IPS-18a (cell line): Measurements from ENCODE around the gene ACTN1.

Experiments
- H3K27ac ChIP-seq: one replicate; pipeline ENCODE4 v1.5.1; 2013; ENCODE audit warnings: low read length
- H3K27me3 ChIP-seq: one replicate; pipeline ENCODE4 v1.6.1; 2013; ENCODE audit warnings: mild to moderate bottlenecking, low read length; ENCODE audit not compliant: control insufficient read depth, insufficient read depth
- H3K36me3 ChIP-seq: one replicate; pipeline ENCODE4 v1.6.1; 2013; ENCODE audit warnings: low read depth, low read length; ENCODE audit not compliant: control insufficient read depth
- H3K4me1 ChIP-seq: one replicate; pipeline ENCODE4 v1.6.1; 2013; ENCODE audit warnings: low read depth, low read length; ENCODE audit not compliant: control insufficient read depth
- H3K4me3 ChIP-seq: one replicate; pipeline ENCODE4 v1.5.1; 2013; ENCODE audit warnings: low read length
- H3K9ac ChIP-seq: one replicate; pipeline ENCODE4 v1.6.1; 2013; ENCODE audit warnings: mild to moderate bottlenecking, low read length, moderate library complexity
- H3K9me3 ChIP-seq: one replicate; pipeline ENCODE4 v1.6.1; 2013; ENCODE audit warnings: low read depth, low read length; ENCODE audit not compliant: control insufficient read depth

ACTN1 gene

GRCh38 chr14:68955851-68956179 lies 23.3 kb downstream of the ACTN1 start:
- H3K4me3 ChIP-seq = no peak overlapping the region
- no peaks in the 10 kb centered on the region for H3K27me3 ChIP-seq
- no peaks in the 10 kb centered on the region for H3K9me3 ChIP-seq
- no peak overlapping the region for H3K9ac ChIP-seq
- no peak overlapping the region for H3K27ac ChIP-seq
- peaks cover 10% of the 10 kb centered on the region for H3K4me1 ChIP-seq
- H3K36me3 ChIP-seq = peaks cover 2% of the 10 kb centered on the region

GRCh38 chr14:68955164-68955850 lies 23.8 kb downstream of the ACTN1 start:
- no peaks in the 10 kb centered on the region for H3K27me3 ChIP-seq
- peaks cover 10% of the 10 kb centered on the region for H3K4me1 ChIP-seq
- no peak overlapping the region for H3K27ac ChIP-seq
- H3K4me3 ChIP-seq = no peak overlapping the region
- H3K36me3 ChIP-seq = peaks cover 2% of the 10 kb centered on the region
- no peaks in the 10 kb centered on the region for H3K9me3 ChIP-seq
- H3K9ac ChIP-seq = no peak overlapping the region

DNA sequence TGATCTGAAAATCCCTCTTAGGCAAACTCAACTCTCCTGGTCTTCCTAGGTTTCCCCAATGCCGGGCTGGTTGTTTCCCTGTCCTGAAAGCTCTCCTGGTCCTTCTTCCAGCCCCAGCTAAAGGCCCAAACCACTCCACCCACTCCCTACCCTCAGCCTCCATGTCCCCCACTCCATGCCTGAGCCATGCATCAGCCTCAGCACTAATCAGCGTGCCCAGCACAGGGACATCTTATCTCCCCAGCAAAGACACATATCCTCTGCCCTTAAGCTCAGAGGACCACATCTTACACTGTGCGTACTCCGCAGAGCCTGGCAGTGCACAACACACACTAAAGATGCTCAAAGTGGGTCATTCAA lies 25.9 kb downstream of the ACTN1 start:
- Histone ChIP-seq H3K4me3 (no peak overlapping the region), H3K27ac (no peak overlapping the region), H3K9ac (no peak overlapping the region), H3K36me3 (peaks cover 2% of the 10 kb centered on the region), H3K4me1 (peaks cover 19% of the 10 kb centered on the region), H3K27me3 (no peaks in the 10 kb centered on the region), H3K9me3 (no peaks in the 10 kb centered on the region)

DNA sequence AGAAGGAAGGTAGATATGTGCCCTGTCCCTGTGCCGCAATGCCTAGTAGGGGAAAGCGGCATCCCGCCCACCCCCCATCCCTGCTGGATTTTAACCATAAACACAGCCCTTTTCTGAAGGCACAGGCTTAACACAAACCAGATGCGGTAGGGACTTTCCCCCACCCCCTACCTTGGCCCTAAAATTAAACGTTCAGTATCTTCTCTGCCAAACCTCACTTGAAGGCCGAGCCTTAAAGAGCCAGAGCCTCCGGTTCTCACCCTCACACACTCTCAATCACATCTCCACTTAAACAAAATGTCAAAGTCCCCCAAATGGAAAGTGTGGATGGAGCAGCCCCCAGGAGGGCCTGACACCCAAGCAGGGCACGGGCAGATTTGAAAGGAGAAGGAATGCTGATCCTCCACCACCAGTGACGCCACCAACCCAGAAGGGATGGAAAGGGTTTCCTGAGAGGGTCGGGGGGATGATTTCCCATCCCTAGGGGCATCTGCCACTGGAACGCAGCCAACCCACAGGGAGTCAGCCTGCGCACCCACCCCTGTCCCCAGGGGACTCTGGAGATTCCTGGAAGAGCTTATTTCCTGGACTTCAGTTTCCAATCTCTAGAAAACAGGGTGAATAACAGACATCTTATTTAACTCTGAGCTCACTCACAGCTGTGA lies 26.4 kb downstream of the ACTN1 start:
- H3K9ac ChIP-seq = no peak overlapping the region
- H3K4me3 ChIP-seq = no peak overlapping the region
- H3K27ac ChIP-seq = no peak overlapping the region
- H3K27me3 ChIP-seq = no peaks in the 10 kb centered on the region
- H3K4me1 ChIP-seq = peaks cover 19% of the 10 kb centered on the region
- H3K36me3 ChIP-seq = peaks cover 2% of the 10 kb centered on the region
- no peaks in the 10 kb centered on the region for H3K9me3 ChIP-seq

- Histone ChIP-seq H3K27ac (no peak overlapping the region), H3K9ac (no peak overlapping the region), H3K27me3 (no peaks in the 10 kb centered on the region), H3K4me1 (peaks cover 19% of the 10 kb centered on the region), H3K9me3 (no peaks in the 10 kb centered on the region), H3K36me3 (no peaks in the 10 kb centered on the region), H3K4me3 (no peak overlapping the region)
Observed at GRCh38 chr14:68951800-68952530, 27.1 kb downstream of the ACTN1 start.

GRCh38 chr14:68951035-68951797 lies 27.9 kb downstream of the ACTN1 start:
- peaks cover 16% of the 10 kb centered on the region for H3K4me1 ChIP-seq

GRCh38 chr14:68950111-68950510 lies 29.0 kb downstream of the ACTN1 start:
- H3K9me3 ChIP-seq = no peaks in the 10 kb centered on the region
- no peaks in the 10 kb centered on the region for H3K36me3 ChIP-seq
- no peaks in the 10 kb centered on the region for H3K27me3 ChIP-seq
- H3K27ac ChIP-seq = no peak overlapping the region
- no peak overlapping the region for H3K9ac ChIP-seq
- H3K4me1 ChIP-seq = peaks cover 20% of the 10 kb centered on the region
- no peak overlapping the region for H3K4me3 ChIP-seq

More at GRCh38 chr14:68951035-68951797, 27.9 kb downstream of the ACTN1 start:
- H3K9ac ChIP-seq = no peak overlapping the region
- no peak overlapping the region for H3K4me3 ChIP-seq
- no peaks in the 10 kb centered on the region for H3K27me3 ChIP-seq
- no peaks in the 10 kb centered on the region for H3K9me3 ChIP-seq
- no peak overlapping the region for H3K27ac ChIP-seq
- no peaks in the 10 kb centered on the region for H3K36me3 ChIP-seq

GRCh38 chr14:68949601-68949965 lies 29.5 kb downstream of the ACTN1 start:
- H3K4me1 ChIP-seq = peaks cover 20% of the 10 kb centered on the region
- H3K27me3 ChIP-seq = no peaks in the 10 kb centered on the region
- H3K9me3 ChIP-seq = no peaks in the 10 kb centered on the region
- no peak overlapping the region for H3K27ac ChIP-seq
- H3K36me3 ChIP-seq = no peaks in the 10 kb centered on the region
- H3K4me3 ChIP-seq = no peak overlapping the region
- H3K9ac ChIP-seq = no peak overlapping the region

- no peaks in the 10 kb centered on the region for H3K27me3 ChIP-seq
- H3K36me3 ChIP-seq = no peaks in the 10 kb centered on the region
- no peak overlapping the region for H3K27ac ChIP-seq
- H3K9me3 ChIP-seq = no peaks in the 10 kb centered on the region
- H3K4me3 ChIP-seq = no peak overlapping the region
- H3K4me1 ChIP-seq = peaks cover 25% of the 10 kb centered on the region
- H3K9ac ChIP-seq = no peak overlapping the region
Observed at GRCh38 chr14:68948686-68949600, 30.2 kb downstream of the ACTN1 start.

DNA sequence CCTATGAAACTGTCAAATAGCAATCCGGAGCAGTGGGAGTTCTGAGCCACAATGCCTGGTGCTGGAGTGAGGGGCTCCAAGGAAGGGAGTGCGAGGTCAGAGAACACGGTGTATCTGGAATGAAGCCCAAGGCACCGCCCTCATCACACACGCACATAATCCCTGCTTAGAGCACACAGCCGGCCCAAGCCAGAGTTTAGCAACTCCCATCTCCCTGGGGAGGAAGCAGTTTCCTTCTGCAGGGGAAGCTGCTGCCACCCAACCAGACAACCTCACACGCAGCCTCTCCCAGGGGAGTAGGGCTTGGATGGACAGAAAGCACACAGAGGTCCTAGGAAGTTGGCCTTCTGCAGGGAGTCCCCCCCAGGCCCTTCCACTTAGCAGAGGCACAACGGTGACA lies 31.3 kb downstream of the ACTN1 start:
- Histone ChIP-seq H3K36me3 (no peaks in the 10 kb centered on the region), H3K4me1 (peaks cover 29% of the 10 kb centered on the region), H3K27ac (no peak overlapping the region), H3K9me3 (no peaks in the 10 kb centered on the region), H3K4me3 (no peak overlapping the region), H3K27me3 (no peaks in the 10 kb centered on the region), H3K9ac (no peak overlapping the region)

- no peak overlapping the region for H3K27ac ChIP-seq
Observed at GRCh38 chr14:68946489-68946822, 32.6 kb downstream of the ACTN1 start.

More at GRCh38 chr14:68946489-68946822, 32.6 kb downstream of the ACTN1 start:
- Histone ChIP-seq H3K4me1 (peaks cover 40% of the 10 kb centered on the region), H3K9ac (no peak overlapping the region), H3K27me3 (no peaks in the 10 kb centered on the region), H3K4me3 (no peak overlapping the region), H3K36me3 (no peaks in the 10 kb centered on the region), H3K9me3 (no peaks in the 10 kb centered on the region)
